C1 segment of cervical spinal cord (tissue), 14 donors: ENCODE measurements around the gene PARD3B.
"Not testable (repeated sequence)": the region's sequence is repeated elsewhere in the genome, so short reads cannot be mapped to it uniquely, and the experiment has no call there.

Experiments used
- DNase-seq, 14 donors: peaks; one replicate each; lab custom pipeline; 2025; lab: John Stamatoyannopoulos, UW

Gene PARD3B

DNA sequence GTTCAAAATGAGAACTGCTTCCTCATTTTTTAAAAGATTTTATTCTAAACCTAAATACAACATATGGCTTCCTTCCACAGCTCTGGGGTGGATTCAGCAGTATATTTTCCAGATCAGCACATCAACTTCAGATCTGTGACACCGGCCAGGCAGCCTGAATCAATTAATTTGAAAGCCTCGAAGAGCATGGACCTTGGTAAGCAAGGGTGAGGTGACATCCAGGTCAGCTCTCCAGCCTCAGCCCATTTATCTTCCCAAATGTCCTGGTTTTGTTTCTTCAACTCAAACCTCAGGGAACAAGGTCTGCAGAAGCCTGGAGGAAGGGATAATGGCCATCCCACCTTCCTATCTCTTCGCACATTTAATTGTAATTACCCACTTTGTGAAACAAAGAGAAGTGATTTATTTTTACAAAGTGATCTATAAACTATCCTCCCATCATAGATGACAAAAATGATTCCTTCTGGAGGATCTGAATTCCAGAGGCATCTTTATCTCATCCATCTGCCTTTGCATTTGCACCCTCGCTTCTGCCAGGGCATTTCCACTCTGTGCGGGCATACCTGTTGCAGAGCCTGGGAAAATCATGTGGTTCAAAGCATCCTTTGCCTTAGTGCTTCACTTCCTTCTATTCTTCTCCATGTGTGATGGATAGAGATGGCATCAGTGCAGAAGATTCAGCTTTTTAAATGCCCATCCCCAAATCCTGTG, 648.0 kb downstream of the PARD3B start:
- no peak for DNase-seq

DNA sequence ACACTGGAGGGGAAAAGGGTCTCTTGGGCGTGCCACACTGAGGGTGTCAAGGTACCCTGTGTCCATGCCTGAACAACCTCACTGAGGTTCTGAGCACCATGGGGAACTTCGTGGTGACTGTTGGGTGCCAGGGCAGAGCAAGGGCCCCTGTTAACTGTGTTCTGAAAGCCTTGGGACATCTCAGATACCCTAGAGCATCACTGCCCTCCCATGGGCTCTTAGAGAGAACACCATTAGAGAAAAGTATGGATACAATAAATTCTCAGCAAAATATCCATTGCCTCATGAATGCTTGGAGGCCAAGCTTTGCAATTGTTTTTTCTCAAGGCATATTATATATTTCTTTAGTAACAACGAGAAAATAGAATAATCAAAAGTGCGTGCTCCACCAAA, 648.6 kb downstream of the PARD3B start:
- DNase-seq: no peak

DNA sequence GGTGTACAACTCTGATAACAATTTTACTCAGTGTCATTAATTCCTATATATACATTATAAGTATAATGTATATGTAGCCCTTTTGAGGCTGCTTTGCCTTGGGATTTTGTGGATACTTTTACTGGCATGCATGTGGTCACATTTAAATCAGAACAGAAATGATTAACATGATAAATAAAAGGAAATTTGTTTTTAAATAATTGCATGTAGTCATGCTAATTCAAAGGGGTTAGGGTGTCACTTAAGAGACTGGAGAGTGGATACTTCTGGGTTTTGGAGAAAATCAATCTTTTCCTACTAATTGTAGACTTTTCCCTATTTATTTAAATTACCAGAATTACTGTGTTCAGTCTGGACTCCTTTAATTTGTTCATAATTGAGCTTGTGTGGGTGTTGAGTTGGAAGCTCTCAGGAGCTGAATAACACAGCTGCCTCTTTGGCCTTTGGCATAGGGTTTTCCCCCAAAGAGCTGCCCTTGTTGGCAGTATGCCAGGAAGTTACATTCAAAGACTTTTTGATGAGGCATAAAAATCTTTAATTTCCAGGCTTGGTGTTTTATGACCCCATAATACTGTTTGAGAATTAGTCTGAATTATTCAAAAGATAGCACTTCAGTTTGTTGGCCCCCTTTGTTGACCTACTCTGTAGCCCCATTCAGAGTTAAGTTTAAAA, 652.3 kb downstream of the PARD3B start:
- no peak for DNase-seq

DNA sequence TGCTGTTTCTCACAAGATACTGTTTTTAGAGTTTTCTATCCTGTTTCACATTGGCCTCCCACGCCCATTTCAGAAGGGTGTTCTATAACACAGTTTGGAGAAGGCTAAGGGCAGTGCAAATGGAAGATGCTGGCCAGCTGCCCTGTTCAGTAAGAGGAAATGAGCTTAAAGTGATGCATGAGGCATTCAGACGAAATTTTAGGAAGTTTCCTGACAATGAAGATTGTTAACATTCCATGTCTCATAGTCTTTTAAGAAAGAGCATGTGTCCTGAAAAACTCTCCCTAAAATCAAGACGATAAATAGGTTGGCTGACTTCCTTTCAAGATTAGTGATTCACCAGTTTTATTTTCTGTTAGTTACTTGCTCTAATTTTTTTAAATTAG, 652.9 kb downstream of the PARD3B start:
- DNase-seq: no peak

DNA sequence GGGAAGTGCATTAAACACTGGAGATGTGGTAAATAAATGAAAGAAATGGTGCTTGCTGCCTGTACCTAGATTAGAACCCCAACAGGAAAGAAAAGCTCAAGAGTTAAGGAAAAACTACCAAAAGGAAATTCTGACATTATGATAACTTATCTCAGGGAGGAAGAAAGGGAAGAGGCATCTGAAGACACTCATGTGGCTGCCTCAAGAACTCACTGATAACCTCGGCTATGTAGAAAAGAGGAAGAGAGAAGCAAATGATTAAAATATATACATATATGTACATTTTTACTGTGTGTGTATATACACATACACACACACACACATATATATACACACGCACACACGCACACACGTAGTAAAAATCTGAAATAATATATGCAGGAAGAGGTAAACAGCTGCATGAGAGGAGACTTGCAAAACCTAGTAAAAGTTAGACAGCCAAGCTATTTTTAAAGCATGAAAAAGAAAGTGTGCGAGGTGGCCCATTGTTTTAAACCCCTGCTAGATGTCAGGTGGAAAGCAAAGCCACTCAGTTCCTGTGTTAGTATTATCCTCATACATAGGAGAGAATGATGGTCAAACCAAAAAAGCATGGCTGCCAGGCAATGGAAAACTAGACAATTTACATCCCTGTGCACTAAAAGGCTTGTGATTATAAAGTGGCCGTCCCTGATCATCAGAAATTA, 654.0 kb downstream of the PARD3B start:
- no peak for DNase-seq

DNA sequence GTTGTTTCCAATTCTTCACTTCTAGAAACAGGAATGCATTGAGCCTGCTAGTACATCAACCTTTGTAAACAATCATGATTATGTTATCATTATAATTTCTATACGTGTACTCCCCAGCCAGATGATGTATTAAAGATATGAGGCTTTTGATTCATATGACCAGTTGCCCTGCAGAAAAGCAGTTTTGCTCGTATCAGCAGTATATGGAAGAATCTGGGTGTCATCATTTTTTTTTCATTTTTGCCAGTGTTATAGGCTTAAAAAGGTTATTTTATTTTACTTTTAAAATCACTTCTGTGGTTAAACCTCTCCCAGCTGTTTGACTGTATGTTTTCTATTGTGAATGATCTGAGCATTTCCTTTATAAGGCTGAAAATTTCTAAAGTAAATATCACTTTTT, 665.2 kb downstream of the PARD3B start:
- no peak for DNase-seq

DNA sequence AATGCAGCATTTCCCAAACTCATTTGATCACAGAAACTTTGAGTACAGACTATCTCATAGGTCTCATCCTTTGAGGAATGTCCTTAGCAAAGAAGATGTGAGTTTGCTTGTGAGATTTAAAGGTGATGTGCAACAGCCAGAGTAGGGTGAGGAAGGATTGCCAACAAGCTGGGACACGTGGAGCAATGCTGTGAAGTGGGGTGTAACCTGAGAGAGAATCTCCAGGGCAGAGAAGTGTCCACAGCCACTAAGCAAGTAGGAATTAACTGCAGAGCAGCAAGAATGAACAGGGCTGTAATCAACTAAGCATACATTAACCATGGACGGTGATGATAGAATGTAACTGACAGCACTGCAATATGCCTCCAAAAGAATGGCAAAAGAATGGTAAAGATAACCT, 667.1 kb downstream of the PARD3B start:
- DNase-seq: no peak

DNA sequence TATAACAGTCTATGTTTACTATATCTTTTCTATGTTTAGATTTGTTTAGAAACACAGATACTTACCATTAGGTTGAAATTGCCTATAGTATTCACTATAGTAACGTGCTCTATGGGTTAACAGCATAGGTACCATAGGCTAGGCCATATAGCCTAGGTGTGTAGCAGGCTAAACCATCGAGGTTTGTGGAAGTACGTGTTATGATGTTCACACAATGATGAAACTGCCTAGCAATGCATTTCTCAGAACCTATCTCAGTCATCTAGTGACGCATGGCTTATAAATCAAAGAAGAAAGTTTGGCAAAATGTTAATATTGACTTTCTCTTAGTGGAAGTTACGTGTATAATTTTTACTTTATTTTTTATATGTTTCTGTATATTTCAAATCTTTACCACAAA, 670.8 kb downstream of the PARD3B start:
- no peak for DNase-seq

DNA sequence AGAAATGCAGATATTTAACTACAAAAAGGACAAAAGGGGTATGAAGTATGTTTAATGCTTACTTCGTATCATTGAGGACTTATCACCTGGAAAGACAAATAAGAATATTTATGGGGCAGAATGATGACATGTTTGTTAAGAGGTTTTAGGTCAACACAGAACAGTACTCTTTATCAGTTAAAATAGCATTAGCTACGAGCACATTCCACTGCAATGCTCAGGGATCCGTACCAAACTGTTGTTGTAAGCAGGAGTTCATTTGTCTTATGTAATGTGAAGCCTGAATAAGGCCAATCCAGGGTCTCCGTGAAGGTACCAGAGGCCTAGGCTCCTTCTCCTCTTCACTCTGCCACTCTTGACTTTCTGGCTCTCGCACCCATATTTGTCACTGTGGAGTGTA, 671.3 kb downstream of the PARD3B start:
- no peak for DNase-seq

DNA sequence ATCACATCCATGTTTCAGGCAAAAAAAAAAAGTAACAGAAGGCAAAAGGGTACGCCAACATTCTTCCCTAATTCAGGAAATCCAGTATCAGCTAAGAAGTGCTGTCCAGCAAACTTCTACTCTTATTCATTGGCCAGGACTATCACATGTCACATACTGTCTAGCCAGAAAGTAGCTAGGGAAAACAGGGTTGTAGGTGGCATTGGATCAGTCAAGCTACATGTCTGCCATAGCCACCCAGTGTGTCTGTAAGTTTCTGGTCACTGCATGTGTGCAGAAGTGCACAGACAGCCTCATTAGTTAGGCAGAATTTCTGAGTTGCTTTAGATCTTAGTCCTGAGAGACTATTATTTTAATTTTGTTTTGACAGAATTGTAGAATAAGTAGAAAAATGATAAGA, 671.7 kb downstream of the PARD3B start:
- no peak for DNase-seq

DNA sequence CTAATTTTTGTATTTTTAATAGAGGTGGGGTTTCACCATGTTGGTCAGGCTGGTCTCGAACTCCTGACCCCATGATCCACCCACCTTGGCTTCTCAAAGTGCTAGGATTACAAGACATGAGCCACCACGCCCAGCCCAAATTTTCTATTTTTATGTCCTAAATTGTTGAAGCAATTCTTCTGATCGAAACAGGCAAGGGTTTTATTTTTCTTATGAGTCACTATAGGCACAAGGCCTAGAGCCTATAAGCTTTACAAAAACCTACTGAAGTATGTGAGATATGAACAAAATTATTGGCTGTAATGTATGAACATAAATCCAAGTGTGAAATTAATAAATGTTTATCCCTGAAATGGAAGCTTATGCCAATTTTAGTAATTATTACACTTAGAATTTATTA, 672.8 kb downstream of the PARD3B start:
- DNase-seq: no peak

DNA sequence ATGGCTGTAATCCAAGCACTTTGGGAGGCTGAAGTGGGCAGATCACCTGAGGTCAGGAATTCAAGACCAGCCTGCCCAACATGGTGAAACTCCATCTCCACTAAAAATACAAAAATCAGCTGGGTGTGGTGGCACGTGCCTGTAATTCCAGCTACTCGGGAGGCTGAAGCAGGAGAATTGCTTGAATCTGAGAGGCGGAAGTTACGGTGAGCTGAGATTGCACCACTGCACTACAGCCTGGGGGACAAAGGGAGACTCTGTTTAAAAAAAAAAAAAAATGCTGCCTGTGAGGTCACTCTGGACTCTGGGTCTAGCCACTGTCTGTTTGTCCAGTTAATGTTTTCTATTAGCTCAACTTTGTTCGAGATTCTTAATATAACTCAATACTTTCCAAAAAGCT, 673.5 kb downstream of the PARD3B start:
- DNase-seq: not testable (repeated sequence)

DNA sequence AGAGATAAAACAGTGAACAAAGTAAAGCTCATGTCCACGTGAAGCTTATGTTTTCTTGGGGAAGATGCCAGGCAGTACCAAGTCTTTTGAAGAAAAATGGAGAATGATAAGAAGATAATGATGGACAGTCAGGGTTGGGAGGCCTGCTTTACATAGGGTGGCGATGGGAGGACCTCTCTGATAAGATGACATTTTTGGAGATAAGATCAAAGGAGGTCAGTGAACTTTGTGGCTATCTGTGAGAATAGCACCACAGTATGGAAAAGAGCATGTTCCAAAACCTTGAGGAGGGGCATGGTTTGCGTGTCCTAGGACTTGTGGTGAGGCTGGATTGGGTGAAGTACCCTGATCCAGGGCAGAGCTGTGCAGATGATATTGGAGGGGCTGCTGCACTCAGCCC, 675.3 kb downstream of the PARD3B start:
- DNase-seq: no peak

DNA sequence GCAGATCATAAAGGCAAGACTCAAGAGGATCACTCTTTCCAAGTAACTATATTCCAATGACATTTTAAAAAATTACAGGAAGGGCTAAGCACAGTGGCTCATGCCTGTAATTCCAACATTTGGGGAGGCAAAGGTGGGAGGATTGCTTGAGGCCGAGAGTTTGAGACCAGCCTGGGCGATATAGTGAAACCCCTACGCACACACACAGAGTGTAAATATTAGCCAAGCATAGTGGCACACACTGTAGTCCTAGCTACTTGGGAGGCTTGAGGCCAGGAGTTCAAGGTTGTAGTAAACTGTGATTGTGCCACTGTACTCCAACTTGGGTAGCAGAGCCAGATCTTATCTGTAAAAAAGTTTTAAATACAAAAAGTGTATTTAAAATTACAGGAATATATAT, 686.8 kb downstream of the PARD3B start:
- no peak for DNase-seq

DNA sequence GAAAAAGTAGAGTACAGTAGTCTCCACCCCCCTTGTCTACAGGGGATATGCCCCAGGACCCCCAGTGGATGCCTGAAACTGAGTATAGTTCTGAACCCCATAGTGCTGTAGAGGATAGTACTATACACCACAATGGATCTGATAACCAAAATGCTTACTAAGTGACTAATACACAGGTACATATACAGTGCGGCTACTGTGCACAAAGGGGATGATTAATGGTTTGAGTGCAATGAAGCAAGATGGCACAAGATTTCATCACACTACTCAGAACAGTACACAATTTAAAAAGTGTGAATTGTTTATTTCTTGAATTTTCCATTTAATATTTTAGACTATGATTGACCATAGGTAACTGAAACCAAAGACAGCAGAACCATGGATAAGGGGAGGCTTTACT, 690.2 kb downstream of the PARD3B start:
- no peak for DNase-seq

DNA sequence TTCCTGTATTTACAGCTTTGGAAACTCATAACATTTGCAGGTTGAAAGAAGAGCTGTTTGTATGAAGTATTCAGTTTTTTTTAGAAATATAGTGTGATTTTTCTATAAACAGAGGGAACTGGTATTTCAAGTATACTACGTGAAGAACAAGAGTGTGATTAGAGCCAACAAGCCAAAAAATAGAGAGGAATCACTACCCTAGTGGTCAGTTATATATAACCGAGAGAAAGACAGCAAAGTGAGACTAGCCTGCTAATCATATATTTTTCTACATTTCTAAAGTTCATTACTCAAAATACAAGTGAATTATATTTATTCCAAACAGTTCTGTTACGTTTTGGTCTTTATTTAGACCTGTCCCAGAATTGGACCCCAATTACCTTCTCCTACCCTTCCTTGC, 692.2 kb downstream of the PARD3B start:
- DNase-seq: no peak

DNA sequence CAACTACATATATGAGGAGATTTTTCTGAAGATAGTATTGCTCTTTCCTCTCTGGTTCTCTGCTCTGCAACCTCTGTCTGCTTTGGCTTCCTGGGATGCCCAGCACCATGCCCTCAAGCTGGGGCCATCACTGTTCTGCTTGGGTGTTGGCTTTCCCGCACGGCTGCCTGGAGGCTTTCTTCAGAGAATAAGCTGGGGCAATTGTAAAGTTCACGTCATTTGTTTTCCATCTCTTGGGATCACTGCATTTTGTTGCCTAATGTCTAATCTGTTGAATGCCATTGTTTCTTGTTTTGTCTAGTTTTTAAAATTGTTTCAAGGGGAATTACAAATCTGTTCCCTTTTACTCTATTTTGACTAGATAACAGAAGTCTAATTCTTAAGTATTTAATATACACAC, 699.7 kb downstream of the PARD3B start:
- no peak for DNase-seq

DNA sequence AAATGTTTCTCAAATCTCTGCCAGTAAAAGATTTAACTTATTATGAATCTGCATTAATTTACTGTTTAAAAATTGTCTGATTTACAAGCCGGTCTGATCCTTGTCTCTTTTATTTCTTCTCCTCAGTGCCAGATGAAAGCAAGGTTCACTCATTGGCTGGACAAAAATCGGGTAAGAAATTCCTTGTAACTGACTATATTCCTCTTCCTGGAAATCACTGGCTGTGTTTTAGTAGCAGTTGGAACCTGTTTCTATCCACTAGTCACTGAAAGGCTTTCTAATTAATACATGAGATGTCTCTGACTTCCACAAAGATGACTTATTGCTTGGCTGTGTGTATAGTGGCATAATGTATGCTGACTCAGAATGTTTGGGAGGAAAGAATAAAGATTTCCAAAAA, 700.4 kb downstream of the PARD3B start:
- DNase-seq: no peak

DNA sequence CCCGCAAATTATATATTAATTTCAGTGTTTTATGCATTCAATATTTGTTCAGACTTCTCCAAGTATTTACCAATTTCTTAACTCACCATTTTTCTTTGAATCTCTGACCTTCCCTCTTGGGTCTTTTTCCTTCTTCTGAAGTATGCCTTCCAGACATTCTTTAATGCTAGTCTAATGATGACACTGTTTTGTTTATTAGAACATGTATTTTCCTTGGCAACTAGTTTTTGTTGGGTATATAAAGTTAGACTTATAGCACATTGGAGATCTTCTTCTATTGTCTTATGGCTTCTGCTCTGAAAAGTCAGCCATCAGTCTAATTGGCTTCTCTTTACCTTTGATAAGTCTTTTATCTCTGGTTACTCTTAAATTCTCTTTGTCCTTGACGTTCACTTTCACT, 713.8 kb downstream of the PARD3B start:
- no peak for DNase-seq

DNA sequence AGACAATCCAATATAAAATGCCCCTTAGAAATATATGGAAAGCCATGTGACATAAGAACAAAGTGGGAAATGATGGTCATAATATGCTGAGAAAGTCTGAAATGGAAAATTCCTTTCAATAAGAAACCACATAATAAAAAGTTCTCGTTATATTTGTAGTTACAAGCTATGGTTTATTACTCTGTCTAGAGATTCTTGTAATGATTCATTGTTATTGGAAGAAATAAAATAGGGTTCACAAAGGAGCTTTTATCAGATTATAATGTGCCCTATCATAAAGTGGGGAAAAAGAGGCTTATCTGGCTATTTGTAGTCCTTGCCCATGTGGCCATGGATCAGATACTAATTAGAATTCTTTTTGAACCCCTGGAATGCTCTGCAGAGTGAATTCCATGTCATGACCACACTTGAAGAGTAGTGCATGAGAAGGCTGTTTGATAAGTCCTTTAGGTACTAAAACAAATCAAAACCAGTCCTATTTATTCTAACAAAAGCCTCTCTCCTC, 716.3 kb downstream of the PARD3B start:
- no peak for DNase-seq

DNA sequence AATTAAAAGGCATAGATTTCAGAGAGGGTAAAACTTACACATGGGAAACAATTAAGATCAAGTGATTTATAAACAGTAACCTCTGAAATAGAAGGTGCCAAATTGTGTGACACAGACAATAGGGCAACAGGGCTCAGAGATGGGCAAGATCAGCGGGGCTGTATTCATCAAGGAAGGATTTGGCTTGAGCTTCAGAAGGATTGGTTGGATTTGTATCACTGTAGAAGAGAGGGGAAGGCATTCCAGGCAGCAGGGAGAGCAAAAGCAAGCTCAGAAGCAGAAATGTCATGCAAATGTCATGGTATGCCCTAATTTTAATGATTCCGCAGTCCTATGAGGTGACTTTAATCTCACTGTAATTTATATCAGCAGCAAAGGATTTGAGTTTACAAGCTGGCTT, 722.0 kb downstream of the PARD3B start:
- DNase-seq: no peak

DNA sequence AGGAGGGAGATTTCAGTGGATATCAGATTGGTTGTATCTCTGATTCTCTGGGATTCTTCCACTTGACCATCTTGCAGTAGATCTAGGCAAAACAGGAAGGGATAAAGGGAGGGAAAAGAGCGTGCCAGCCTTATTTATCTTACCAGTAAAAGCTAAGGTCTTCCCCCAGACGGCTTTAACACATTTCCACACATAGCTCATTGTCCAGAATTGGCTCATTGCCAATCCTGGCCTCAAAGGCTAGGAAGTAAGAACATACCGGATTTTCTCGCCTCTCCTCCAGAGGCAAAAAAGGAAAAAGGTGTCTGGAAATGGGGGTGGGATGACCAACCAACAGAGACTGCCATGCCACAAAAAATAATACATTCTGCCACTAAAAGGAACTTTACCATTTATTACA, 725.4 kb downstream of the PARD3B start:
- no peak for DNase-seq

DNA sequence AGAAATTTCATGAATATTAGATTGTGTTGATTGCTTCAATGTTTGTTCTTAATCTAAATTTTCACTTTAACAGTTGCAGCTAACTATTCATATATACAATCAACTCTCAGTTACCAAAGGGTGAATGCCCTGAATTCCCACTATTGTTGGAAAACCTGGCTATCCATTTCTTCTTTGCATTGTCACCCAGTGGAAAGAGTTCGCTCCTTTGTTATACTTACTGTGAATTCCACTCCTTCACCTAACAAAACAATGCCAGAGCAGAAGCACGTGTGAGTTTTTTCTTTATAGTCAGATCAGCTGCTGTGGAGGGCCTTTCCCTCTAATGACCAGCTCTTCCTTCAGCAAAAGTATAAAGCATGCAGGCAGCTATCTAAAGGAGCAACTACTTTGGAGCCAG, 727.9 kb downstream of the PARD3B start:
- DNase-seq: no peak
